KOPT-K1 (cell line): ENCODE results near the gene WDTC1.

Experiments
- H3K27ac ChIP-seq: fragments of 200-600 bp; sonication (generic); 2 replicates; pipeline ENCODE4 v1.5.1; 2016; ENCODE audit warnings: antibody characterized with exemption, mild to moderate bottlenecking, low read depth, low read length; ENCODE audit not compliant: poor library complexity, severe bottlenecking
- H3K36me3 ChIP-seq: fragments of 200-600 bp; sonication (generic); 2 replicates; pipeline ENCODE4 v1.5.1; 2017; ENCODE audit warnings: antibody characterized with exemption, mild to moderate bottlenecking, low read length, moderate library complexity; ENCODE audit not compliant: insufficient read depth
- H3K9me3 ChIP-seq: fragments of 200-600 bp; sonication (generic); 2 replicates; pipeline ENCODE4 v1.5.1; 2017; ENCODE audit warnings: antibody characterized with exemption, low read length, mild to moderate bottlenecking; ENCODE audit not compliant: insufficient read depth, poor library complexity, severe bottlenecking

The WDTC1 gene

GRCh38 chr1:27331426-27331825 is 97.0 kb downstream of the WDTC1 start:
- Histone ChIP-seq H3K9me3 (no peaks in the 10 kb centered on the region), H3K36me3 (peaks cover 96% of the 10 kb centered on the region), H3K27ac (no peak overlapping the region)

DNA sequence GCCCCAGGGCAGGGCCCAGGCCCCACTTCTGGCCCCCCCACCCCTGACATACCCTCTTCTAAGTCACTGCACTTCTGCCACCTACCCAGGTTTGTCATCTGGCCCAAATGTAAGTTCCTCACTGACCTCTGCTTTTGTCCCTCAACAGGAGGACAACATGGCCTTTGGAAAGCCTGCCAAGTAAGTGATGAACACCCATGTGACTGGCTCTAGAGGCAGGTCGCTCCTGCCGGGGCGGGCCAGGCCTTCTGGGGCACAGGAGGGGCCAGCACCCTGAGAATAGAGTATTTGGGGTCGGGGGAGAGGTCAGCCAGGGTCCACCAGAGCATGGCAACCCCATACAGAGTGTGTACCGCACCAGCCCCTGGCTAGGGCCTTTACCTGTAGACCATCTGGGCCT is 97.5 kb downstream of the WDTC1 start:
- H3K36me3 ChIP-seq = peaks cover 95% of the 10 kb centered on the region
- no peak overlapping the region for H3K27ac ChIP-seq

DNA sequence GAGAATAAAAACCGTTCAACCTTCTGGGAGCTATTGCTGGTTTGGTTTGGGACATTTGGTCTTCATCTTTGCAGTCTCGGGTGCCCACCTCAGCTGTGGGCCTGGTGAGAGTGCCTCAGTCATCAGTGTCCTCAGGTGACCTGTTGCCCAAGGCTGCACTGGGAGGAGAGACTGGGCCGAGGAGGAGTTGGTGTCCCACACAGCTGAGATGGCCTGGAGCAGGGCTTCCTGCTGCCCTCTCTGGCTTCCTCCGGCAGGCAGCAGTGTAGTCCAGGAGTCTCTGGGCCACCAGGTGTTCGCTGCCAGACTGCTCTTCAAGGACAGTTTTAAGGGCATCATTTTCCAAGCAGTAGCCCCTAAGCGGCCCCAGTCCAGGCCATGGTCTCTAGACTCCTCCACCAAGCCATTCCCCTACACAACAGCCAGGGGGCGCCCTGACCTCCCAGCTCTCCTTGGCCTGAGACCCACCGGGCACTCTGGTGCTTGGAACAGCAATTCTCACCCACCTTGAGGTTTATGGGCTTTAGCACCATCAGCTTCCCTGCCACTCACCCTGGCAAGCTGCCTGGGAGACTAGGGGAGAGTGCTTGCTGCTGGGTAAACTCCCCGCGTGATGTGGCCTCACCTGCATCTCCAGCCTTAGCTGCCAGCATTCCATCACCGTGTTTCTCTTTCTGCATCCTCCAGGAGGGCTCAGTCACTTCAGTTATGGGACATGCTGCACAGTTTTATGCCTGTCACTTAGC is 98.3 kb downstream of the WDTC1 start:
- H3K9me3 ChIP-seq = no peaks in the 10 kb centered on the region
- no peak overlapping the region for H3K27ac ChIP-seq
- peaks cover 88% of the 10 kb centered on the region for H3K36me3 ChIP-seq

More for the DNA sequence above, 97.5 kb downstream of the WDTC1 start:
- no peaks in the 10 kb centered on the region for H3K9me3 ChIP-seq

DNA sequence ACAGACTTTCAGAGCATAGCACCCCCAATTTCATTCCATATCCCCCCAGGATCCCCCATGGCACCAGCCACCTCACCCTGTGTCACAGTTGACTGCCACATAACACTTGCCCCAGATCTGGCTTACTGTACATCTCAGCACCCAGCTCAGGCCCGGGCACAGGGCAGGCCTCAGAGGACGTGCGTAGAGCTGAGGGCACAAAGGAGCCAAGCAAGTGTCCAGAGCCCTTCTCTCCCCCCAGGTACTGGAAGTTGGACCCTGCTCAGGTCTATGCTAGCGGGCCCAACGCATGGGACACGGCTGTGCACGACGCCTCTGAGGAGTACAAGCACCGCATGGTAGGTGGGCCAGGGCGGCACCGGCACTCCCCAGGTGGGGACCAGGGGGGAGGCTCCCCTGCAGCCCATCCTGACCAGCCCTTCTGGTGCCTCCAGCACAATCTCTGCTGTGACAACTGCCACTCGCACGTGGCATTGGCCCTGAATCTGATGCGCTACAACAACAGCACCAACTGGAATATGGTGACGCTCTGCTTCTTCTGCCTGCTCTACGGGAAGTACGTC is 99.4 kb downstream of the WDTC1 start:
- Histone ChIP-seq H3K36me3 (peaks cover 82% of the 10 kb centered on the region), H3K9me3 (no peaks in the 10 kb centered on the region), H3K27ac (no peak overlapping the region)

- H3K36me3 ChIP-seq = peaks cover 68% of the 10 kb centered on the region
Observed at GRCh38 chr1:27335506-27336422, 101.3 kb downstream of the WDTC1 start.

GRCh38 chr1:27336756-27337155 is 102.3 kb downstream of the WDTC1 start:
- peaks cover 58% of the 10 kb centered on the region for H3K36me3 ChIP-seq
- no peak overlapping the region for H3K27ac ChIP-seq

More at GRCh38 chr1:27335506-27336422, 101.3 kb downstream of the WDTC1 start:
- Histone ChIP-seq H3K27ac (no peak overlapping the region), H3K9me3 (no peaks in the 10 kb centered on the region)

DNA sequence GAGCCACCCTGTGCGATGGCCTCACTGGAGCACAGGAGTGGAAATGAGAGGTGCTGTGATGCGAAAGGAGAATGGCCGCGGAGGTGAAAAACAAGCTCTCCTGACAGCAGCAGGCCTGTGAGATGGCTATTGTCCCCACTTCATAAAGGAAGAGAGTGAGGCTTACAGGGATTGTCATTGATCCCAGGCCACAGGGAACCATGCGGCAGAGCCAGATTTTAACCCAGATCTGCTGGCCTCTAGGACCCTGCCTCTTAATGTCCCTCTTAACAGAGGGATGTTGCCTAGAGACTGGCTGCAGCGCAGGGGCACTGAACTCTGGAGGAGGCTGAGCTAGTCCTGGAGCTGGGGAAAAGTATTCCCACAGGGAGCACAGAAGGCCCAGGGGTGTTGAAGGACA is 104.3 kb downstream of the WDTC1 start:
- peaks cover 38% of the 10 kb centered on the region for H3K36me3 ChIP-seq
- H3K9me3 ChIP-seq = no peaks in the 10 kb centered on the region
- H3K27ac ChIP-seq = no peak overlapping the region

More at GRCh38 chr1:27336756-27337155, 102.3 kb downstream of the WDTC1 start:
- H3K9me3 ChIP-seq = no peaks in the 10 kb centered on the region

- Histone ChIP-seq H3K36me3 (peaks cover 34% of the 10 kb centered on the region), H3K27ac (peak overlapping the region; percentile 1), H3K9me3 (no peaks in the 10 kb centered on the region)
Observed at GRCh38 chr1:27339213-27339612, 104.8 kb downstream of the WDTC1 start.

DNA sequence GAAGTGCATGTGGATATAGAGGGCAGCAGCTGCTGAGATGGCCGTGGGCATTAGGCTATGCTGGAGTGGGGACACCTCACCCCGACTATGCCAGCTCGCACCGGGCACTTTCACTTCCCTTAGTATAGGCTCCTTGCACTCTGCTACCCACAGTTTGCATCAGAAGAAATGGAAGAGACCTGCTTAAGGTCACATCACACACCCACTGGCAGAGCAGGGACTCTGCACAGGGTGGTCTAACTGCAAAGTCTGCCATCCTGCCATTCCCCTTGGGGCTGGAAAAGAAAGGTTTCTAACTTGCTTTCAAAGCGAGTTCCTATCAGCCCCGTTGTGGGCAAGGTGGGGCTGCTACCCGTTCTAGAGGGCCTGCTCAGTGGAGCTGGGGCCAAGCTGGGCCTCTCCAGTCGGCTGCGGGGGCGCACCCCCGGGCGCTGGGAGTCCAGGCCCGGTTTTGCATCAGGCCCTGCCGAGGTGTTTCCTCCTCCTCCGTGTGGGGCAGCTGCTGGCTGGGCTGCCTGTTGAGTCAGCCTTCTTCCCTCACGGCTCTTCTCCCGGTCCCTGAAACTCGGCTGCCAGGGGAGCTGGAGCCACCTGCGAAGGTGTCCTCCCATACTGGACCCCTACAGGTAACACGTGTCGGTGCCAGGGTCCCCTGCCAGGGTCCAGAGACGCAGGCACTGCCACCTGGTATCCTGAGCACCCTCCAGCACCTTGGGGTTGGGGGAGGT is 107.3 kb downstream of the WDTC1 start, which contains the start of gene SYTL1:
TSS of gene SYTL1 (plus strand) at position 498 of the 728 bp plus-strand sequence. CDS start 3,313 bp downstream, outside the sequence.
- Histone ChIP-seq H3K36me3 (peaks cover 24% of the 10 kb centered on the region; the same call in 1 of the 2 replicates), H3K9me3 (no peaks in the 10 kb centered on the region), H3K27ac (peak within 1 kb of the TSS; percentile 86)

DNA sequence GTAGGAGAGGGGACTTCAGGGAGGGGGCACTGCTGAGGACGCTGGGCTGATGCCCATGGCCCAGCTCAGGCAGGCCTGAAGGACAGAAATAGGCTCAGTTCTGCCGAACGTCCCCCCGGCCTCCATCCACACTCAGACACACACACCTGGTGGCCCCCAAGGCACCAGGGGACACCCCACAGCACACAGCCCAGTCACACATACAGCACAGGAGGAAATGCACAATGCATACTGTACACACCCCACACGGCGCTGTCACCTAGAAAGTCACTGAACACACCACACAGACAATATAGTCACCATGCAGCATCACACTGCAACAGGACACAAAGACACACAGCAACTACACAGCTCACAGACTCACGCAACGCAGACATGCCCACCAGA is 108.0 kb downstream of the WDTC1 start:
- Histone ChIP-seq H3K9me3 (no peaks in the 10 kb centered on the region), H3K27ac (peak overlapping the region; percentile 86), H3K36me3 (peaks cover 22% of the 10 kb centered on the region; the same call in 1 of the 2 replicates)

- H3K9me3 ChIP-seq = no peaks in the 10 kb centered on the region
- H3K27ac ChIP-seq = peak overlapping the region; percentile 86
- peaks cover 22% of the 10 kb centered on the region; the same call in 1 of the 2 replicates for H3K36me3 ChIP-seq
Observed at GRCh38 chr1:27342778-27343638, 108.6 kb downstream of the WDTC1 start.

GRCh38 chr1:27343639-27344025 is 109.2 kb downstream of the WDTC1 start:
- peak overlapping the region; percentile 86 for H3K27ac ChIP-seq

GRCh38 chr1:27345272-27345671 is 110.8 kb downstream of the WDTC1 start:
- no peak overlapping the region for H3K27ac ChIP-seq
- peaks cover 15% of the 10 kb centered on the region; the same call in 1 of the 2 replicates for H3K36me3 ChIP-seq
- no peaks in the 10 kb centered on the region for H3K9me3 ChIP-seq

More at GRCh38 chr1:27343639-27344025, 109.2 kb downstream of the WDTC1 start:
- Histone ChIP-seq H3K36me3 (peaks cover 19% of the 10 kb centered on the region; the same call in 1 of the 2 replicates), H3K9me3 (no peaks in the 10 kb centered on the region)
